ENCODE measurements around the gene HIP1. TPM values are rescaled to one million over a fixed set of nuclear protein-coding genes. Genes with fewer than 3 reads are reported as not detected.
"Not testable (repeated sequence)": the region's sequence is repeated elsewhere in the genome, so short reads cannot be mapped to it uniquely, and the experiment has no call there.

The HIP1 gene
- total RNA-seq (10 to 100 TPM; 16.4 to 32.4 (median 25.6) TPM), polyA plus RNA-seq (1 to 10 TPM; 7.0 to 7.4 TPM)
- long read RNA-seq, donor 1, full-length matches to known transcripts = 2 of 10 reads
- long read RNA-seq, donor 1, partial matches to known transcripts = 1 of 10 reads
- long read RNA-seq, donor 1, other reads (novel, unspliced or antisense) = 7 of 10 reads
- long read RNA-seq, donor 2, partial matches to known transcripts = 5 of 15 reads
- long read RNA-seq, donor 2, other reads (novel, unspliced or antisense) = 10 of 15 reads
- long read RNA-seq, donor 3, full-length matches to known transcripts = 3 of 21 reads
- long read RNA-seq, donor 3, partial matches to known transcripts = 1 of 21 reads
- long read RNA-seq, donor 3, other reads (novel, unspliced or antisense) = 17 of 21 reads

DNA sequence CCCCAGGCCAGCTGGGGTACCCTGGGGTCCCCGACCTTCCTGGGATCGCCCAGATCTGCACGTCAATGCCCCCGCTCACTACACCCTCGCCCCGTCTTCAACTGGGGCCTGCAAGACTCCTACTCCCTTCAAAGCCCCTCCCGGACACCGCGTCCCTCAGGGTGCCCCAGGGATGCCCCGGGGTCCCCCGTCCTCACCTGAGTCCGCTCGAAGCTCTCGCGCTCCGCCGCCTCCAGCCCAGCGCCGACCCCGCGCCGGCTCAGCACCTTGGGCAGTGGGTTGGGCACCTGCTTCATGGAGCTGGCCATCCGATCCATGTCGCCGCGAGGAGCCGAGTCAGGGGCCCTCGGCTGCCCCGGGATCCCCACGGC, at the start of gene HIP1:
Gene HIP1 (minus strand): TSS at position 338 of the 371 bp plus-strand sequence. CDS start 21 bp downstream, at position 317.
- 1% methylated on average over 30 of the region's 30 CpGs for WGBS, 2 donors
- H3K27me3 ChIP-seq = no peaks in the 10 kb centered on the region
- intact Hi-C loops (cut with DNase I) = loop anchor here in 4 of 10 donors (5.0 to 10.0 kb wide), 3 partner anchors 71 to 124 kb away; no protein-coding TSS in a partner anchor
- ATAC-seq (peak in 1 of 8 donors; percentile 1), DNase-seq (no peak)
- TF ChIP-seq, protein P1, sequence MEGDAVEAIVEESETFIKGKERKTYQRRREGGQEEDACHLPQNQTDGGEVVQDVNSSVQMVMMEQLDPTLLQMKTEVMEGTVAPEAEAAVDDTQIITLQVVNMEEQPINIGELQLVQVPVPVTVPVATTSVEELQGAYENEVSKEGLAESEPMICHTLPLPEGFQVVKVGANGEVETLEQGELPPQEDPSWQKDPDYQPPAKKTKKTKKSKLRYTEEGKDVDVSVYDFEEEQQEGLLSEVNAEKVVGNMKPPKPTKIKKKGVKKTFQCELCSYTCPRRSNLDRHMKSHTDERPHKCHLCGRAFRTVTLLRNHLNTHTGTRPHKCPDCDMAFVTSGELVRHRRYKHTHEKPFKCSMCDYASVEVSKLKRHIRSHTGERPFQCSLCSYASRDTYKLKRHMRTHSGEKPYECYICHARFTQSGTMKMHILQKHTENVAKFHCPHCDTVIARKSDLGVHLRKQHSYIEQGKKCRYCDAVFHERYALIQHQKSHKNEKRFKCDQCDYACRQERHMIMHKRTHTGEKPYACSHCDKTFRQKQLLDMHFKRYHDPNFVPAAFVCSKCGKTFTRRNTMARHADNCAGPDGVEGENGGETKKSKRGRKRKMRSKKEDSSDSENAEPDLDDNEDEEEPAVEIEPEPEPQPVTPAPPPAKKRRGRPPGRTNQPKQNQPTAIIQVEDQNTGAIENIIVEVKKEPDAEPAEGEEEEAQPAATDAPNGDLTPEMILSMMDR (IDR thresholded peaks at IDR 0.05) = no peak
- no peaks in the 10 kb centered on the region for H3K9me3 ChIP-seq
- H3K27ac ChIP-seq = peak within 1 kb of the TSS; percentile 70 to 95 (median 88)
- H3K4me1 ChIP-seq = peaks cover 2 to 46% (median 26%) of the 10 kb centered on the region in 9 donors
- H3K4me3 ChIP-seq = peak within 1 kb of the TSS; percentile 73 to 100 (median 95)
- peaks cover 0 to 4% (median 0%) of the 10 kb centered on the region in 9 donors for H3K36me3 ChIP-seq

DNA sequence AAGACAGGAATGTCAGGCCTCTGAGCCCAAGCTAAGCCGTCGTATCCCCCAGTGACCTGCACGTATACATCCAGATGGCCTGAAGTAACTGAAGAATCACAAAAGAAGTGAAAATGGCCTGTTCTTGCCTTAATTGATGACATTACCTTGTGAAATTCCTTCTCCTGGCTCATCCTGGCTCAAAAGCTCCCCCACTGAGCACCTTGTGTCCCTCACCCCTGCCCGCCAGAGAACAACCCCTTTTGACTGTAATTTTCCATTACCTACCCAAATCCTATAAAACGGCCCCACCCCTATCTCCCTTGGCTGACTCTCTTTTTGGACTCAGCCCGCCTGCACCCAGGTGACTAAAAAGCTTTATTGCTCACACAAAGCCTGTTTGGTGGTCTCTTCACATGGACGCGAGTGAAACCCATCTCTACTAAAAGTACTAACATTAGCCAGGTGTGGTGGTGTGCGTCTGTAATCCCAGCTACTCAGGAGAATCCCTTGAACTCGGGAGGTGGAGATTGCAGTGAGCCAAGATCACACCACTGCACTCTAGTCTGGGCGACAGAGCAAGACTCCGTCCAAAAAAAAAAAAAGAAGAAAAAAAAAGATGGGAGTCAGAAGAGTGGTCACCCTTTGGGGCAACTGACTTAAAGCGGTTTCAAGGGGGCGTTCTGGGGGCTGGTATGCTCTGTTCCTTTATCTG, 49.6 kb upstream of the HIP1 start:
- H3K36me3 ChIP-seq; H3K27me3 ChIP-seq; DNase-seq; ATAC-seq; H3K4me3 ChIP-seq; intact Hi-C loops (cut with DNase I); H3K9me3 ChIP-seq; H3K27ac ChIP-seq: not testable (repeated sequence)
- peaks cover 0 to 12% (median 3%) of the 10 kb centered on the region in 9 donors for H3K4me1 ChIP-seq
- 71 to 78% methylated on average over 14 of the region's 14 CpGs for WGBS, 2 donors

DNA sequence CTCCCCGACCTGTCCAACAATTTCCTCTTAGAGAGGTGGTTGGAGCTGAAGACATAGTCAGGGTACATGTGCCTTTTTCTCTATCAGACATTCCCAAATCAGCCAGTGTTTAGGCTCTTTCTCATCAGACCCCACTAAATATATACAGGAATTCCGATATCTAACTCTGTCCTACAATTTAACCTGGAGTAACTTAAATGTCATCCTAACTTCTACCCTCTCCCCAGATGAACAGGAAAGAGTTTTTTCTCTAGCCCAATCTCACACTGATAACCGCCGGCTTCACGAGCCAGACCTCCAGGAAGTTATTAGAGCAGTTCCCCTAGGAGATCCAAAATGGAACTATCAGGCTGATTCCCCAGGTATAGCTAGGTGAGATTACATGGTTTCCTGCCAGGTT, 44.3 kb upstream of the HIP1 start:
- 66 to 74% methylated on average over 5 of the region's 5 CpGs for WGBS, 2 donors

DNA sequence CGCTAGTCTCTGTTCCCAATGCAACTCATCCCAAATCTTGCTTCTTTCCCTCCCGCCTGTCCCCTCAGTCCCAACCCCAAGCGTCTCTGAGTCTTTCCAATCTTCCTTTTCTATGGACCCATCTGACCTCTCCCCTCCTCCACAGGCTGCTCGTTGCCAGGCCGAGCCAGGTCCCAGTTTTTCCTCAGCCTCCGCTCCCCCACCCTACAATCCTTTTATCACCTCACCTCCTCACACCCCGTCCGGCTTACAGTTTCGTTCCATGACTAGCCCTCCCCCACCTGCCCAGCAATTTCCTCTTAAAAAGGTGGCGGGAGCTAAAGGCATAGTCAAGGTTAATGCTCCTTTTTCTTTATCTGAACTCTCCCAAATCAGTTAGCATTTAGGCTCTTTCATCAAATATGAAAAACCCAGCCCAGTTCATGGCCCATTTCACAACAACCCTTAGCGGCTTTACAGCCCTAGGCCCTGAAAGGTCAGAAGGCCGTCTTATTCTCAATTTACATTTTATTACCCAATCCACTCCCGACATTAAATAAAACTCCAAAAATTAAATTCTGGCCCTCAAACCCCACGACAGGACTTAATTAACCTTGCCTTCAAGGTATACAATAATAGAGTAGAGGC, 42.0 kb upstream of the HIP1 start:
- H3K4me1 ChIP-seq; H3K27ac ChIP-seq; DNase-seq; intact Hi-C loops (cut with DNase I); ATAC-seq; H3K9me3 ChIP-seq; H3K36me3 ChIP-seq; H3K4me3 ChIP-seq: not testable (repeated sequence)
- WGBS, 2 donors = 77 to 84% methylated on average over 14 of the region's 14 CpGs
- H3K27me3 ChIP-seq = peaks cover 0 to 15% (median 0%) of the 10 kb centered on the region in 7 donors

More for the DNA sequence above, 44.3 kb upstream of the HIP1 start:
- H3K9me3 ChIP-seq; DNase-seq; ATAC-seq; H3K36me3 ChIP-seq; H3K27ac ChIP-seq; H3K4me1 ChIP-seq; H3K4me3 ChIP-seq; intact Hi-C loops (cut with DNase I): not testable (repeated sequence)
- peaks cover 0 to 15% (median 0%) of the 10 kb centered on the region in 7 donors for H3K27me3 ChIP-seq

DNA sequence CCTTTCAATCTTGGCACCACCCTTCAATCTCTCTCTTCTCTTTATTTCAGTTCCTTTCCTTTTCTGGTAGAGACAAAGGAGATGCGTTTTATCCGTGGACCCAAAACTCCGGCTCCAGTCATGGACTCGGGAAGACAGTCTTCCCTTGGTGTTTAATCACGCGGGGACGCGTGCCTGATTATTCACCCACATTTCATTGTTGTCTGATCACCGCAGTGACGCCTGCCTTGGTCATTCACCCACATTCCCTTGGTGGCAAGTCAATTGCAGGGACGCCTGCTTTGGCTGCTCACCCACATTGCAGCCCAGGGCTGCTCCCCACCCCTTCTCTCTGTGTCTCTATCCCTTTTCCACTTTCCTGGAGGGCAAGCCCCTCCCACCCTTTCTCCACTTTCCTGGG, 40.8 kb upstream of the HIP1 start:
- peaks cover 0 to 15% (median 0%) of the 10 kb centered on the region in 7 donors for H3K27me3 ChIP-seq
- H3K36me3 ChIP-seq; H3K9me3 ChIP-seq; H3K4me1 ChIP-seq; H3K4me3 ChIP-seq; H3K27ac ChIP-seq; DNase-seq; intact Hi-C loops (cut with DNase I); ATAC-seq: not testable (repeated sequence)
- WGBS, 2 donors = 87 to 88% methylated on average over 11 of the region's 11 CpGs

DNA sequence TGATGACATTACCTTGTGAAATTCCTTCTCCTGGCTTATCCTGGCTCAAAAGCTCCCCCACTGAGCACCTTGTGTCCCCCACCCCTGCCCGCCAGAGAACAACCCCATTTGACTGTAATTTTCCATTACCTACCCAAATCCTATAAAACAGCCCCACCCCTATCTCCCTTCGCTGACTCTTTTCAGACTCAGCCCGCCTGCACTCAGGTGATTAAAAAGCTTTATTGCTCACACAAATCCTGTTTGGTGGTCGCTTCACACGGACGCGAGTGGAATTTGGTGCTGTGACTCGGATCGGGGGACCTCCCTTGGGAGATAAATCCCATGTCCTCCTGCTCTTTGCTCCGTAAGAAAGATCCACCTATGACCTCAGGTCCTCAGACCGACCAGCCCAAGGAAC, 40.3 kb upstream of the HIP1 start:
- H3K36me3 ChIP-seq; H3K4me1 ChIP-seq; H3K4me3 ChIP-seq; intact Hi-C loops (cut with DNase I); H3K27ac ChIP-seq; DNase-seq; H3K9me3 ChIP-seq; ATAC-seq: not testable (repeated sequence)
- peaks cover 0 to 15% (median 0%) of the 10 kb centered on the region in 7 donors for H3K27me3 ChIP-seq
- 77 to 79% methylated on average over 11 of the region's 11 CpGs for WGBS, 2 donors
